DMS53 (cell line): ENCODE results near the gene RBM33.

Experiments
- DNase-seq: peaks from one replicate; lab custom pipeline; 2025; lab: John Stamatoyannopoulos, UW

RBM33 gene

DNA sequence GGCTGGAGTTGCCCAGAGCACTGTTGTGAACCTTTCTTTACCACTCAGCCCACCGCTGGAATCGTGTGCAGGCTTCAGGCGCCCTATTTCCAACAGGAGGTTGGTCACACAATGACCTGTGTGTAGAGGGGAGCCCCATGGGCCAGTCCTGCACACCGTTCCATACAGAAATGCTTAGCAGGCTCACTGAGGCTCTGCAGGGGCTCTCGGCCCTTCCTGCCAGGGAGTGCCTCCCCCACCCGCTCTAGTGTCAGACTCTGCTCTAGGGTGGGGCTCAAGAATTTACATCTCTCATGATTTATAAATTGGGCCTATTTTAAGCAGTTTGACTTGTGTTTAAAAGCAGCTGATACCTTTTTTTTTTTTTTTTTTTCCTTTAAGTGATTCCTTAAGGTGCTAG, 125.8 kb downstream of the RBM33 start:
- no peak for DNase-seq

- no peak for DNase-seq
Measured at GRCh38 chr7:155773531-155773930, 129.1 kb downstream of the RBM33 start.

GRCh38 chr7:155774947-155775346, 130.5 kb downstream of the RBM33 start:
- no peak for DNase-seq

GRCh38 chr7:155775691-155776090, 131.2 kb downstream of the RBM33 start:
- DNase-seq = no peak

- DNase-seq = no peak
Measured at GRCh38 chr7:155776606-155777005, 132.1 kb downstream of the RBM33 start.

- DNase-seq = no peak
Measured at GRCh38 chr7:155778349-155778748, 133.9 kb downstream of the RBM33 start.

DNA sequence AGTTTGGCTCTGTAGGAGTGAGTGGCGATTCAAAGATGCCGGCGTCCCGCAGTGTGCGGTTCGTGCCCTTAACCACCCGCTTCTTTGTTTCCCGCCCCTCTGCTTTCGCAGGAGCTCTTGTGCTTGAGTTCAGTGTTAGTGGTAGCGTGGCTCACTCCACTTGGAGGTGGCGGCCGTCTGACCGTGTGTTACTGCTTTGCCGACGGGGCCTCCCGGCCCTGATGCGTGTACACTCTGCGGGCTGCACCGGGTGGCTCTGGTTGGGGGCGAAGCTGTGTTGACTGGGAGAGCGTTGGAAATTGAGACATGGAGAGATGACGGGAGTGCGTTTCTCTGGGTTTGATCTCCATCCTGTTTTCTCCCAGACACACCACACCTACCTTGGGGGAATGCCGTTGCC, 136.4 kb downstream of the RBM33 start:
- DNase-seq = no peak

- no peak for DNase-seq
Measured at GRCh38 chr7:155781433-155781832, 137.0 kb downstream of the RBM33 start.

DNA sequence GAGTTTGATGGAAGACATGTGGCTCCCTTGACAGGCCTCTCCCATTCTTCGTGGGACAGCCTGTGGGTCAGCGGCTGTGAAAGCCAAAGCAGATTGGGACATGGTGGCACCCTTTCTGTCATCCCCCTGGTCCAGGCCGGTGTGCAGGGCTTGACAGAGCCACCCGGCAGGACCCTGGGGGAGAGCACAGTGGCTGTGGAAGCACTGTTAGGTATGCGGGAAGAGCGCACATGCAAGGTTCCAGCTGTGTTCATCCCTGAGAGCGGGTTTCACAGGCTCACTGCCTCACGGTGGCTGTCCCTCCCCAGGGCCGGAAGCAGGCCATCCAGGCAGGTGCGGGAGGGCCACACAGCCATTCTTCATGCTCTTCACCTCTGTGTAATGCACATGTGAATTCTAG, 138.0 kb downstream of the RBM33 start:
- no peak for DNase-seq

- DNase-seq = no peak
Measured at GRCh38 chr7:155785536-155785935, 141.1 kb downstream of the RBM33 start.

GRCh38 chr7:155786491-155786890, 142.0 kb downstream of the RBM33 start:
- DNase-seq = no peak

- DNase-seq = peak; percentile 28
Measured at GRCh38 chr7:155787171-155787851, 142.8 kb downstream of the RBM33 start.

- no peak for DNase-seq
Measured at GRCh38 chr7:155788616-155789000, 144.1 kb downstream of the RBM33 start.

DNA sequence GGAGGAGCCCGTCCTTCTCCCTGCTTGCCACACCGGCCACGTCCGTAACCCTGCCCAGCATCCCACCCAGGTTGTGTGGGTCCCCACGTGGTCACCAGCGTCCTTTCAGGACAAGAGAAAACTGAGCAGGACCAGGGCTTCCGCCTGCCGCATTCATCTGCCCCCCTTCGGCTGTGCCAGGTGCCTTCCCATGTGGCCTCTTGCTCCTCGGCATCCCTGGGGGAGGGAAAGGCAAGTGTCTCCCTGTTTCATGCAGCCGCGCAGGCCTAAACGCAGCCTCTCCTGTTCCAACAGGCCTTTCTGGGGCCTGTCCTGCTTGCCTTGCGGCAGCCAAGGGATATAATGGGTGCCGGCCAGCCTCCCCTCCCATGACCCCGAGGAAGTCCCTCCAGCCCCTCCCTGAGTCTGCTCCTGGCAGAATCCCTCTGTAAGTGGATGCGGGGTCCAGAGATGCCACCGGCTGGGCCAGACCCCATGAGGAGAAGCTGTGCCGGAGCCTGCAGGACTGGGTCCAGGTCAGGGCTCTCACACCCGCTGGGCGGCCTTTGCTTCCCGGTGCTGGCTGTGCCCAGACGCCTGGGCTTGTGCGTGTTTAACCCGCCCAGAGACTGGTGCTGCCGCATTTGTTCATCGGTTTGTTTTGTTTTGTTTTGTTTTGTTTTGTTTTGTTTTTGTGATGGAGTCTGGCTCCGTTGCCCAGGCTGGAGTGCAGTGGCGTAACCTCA, 144.7 kb downstream of the RBM33 start:
- no peak for DNase-seq

GRCh38 chr7:155790666-155791065, 146.2 kb downstream of the RBM33 start:
- peak; percentile 18 for DNase-seq

DNA sequence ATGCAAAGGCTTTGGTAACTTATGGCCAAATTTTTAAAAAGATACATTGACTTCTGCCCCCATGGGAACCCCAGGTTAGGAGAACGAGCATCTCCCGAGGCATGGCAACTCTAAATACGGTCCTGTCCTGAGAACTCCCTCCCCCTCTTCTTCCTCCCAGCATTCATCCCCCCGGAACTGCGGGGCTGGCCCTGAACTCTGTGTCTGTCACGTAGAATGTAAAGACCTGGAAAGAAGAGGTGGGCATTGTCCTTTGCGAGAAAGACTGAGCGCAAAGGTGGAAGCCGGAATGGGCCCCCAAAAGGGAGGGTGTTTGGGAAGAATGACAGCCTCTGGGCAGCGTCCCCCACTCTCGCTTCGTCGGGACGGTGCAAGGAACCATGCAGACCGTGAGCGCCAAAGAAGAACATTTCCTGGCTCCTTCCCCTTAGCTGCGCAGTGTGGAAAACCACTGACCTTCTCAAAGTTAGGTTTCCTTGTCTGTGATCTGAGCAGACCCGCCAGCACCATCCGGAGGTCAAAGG, 146.8 kb downstream of the RBM33 start:
- DNase-seq = no peak

DNA sequence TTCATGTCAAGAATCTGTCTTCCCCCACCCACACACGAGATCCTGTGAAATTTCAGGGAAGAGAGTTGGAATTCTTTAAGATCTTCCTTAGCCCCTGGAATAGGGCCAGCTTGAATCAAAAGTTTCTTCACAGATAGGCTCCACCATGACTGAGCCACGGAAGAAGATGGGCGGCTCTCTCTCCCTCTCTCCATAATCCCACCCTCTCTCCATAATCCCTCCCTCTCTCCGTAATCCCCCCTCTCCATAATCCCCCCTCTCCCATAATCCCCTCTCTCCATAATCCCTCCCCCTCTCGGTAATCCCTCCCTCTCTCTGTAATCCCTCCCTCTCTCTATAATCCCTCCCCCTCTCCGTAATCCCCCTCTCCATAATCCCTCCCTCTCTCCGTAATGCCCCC, 147.4 kb downstream of the RBM33 start:
- peak; percentile 39 for DNase-seq

- no peak for DNase-seq
Measured at GRCh38 chr7:155792315-155792960, 148.0 kb downstream of the RBM33 start.

DNA sequence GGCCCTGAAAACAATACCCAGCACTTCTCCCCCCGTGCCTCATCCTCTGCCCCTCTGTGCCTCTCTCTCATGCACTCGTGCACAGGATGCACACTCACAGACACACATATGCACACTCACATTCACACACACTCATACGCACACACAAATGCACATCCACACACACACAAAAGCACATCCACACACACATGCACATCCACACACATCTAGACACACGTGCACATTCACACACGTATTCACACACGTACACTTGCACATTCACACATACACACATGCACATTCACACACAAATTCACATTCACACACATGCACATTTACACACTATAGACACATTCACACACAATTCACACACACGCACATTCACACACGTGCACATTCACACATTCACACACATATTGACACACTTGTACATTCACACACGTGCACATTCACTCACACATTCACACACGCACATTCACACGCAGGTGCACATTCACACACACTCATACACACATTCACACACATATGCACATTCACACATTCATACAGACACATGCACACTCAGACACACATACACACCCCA, 148.6 kb downstream of the RBM33 start:
- DNase-seq = no peak

GRCh38 chr7:155793720-155794119, 149.3 kb downstream of the RBM33 start:
- no peak for DNase-seq

DNA sequence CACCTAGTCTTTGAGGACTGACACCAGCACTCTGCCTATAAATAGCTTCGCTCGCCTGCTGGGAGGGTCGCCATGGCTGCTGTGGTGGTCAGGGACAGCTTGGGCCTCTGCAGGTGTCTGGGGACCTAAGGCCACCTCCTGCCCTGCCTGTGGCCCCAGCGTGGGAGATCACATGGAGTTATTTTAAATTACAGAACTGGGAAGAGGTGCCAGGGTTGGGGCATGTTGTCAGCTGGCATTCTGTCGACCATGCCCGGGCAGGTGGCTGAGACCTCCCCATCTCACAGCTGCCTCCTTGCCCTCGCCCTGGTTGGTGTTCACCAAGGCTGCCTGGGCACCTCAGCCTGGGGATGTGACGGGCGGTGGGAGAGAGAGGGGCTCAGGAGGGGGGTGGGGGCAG, 149.7 kb downstream of the RBM33 start:
- DNase-seq = no peak

DNA sequence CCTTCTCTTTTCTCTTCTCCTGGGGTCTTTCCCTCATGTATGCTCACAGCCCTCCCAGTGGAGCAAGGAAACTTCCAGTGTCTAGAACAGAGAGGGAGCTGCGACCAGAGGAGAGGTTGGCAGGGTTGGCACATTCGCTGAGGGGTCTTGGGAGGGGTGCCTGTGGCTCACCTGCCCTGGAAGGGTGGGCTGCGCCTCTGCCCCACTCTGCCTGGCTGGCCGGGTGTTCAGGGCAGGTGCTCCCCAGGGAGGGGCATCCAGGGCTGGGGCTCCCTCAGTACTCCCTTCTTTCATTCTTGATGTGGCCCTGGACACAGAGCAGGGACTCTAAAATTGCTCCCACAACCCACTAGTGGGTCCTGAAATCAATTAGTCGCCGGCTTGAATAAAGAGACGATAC, 150.9 kb downstream of the RBM33 start:
- no peak for DNase-seq

- DNase-seq = no peak
Measured at GRCh38 chr7:155795951-155796350, 151.5 kb downstream of the RBM33 start.
